Hematopoietic multipotent progenitor cell (in vitro differentiated cells): ENCODE results near the gene RAB23. TPM values are rescaled to one million over a fixed set of nuclear protein-coding genes. Genes with fewer than 3 reads are reported as not detected.

ENCODE experiments used
- DNase-seq, 3 donors: peaks; one replicate each; pipeline ENCODE4 v3.0.0-alpha.2; 2011 to 2015; ENCODE audit warnings: low read depth in 2 of 3, low spot score in 2 of 3
- total RNA-seq: library from RNA; depleted of rRNA; stranded (reverse); fragments of >200 nt; gene quantifications from one replicate; pipeline ENCODE4 v1.2.3, GENCODE V29; 2012

Gene RAB23
- 1.1 TPM for total RNA-seq

DNA sequence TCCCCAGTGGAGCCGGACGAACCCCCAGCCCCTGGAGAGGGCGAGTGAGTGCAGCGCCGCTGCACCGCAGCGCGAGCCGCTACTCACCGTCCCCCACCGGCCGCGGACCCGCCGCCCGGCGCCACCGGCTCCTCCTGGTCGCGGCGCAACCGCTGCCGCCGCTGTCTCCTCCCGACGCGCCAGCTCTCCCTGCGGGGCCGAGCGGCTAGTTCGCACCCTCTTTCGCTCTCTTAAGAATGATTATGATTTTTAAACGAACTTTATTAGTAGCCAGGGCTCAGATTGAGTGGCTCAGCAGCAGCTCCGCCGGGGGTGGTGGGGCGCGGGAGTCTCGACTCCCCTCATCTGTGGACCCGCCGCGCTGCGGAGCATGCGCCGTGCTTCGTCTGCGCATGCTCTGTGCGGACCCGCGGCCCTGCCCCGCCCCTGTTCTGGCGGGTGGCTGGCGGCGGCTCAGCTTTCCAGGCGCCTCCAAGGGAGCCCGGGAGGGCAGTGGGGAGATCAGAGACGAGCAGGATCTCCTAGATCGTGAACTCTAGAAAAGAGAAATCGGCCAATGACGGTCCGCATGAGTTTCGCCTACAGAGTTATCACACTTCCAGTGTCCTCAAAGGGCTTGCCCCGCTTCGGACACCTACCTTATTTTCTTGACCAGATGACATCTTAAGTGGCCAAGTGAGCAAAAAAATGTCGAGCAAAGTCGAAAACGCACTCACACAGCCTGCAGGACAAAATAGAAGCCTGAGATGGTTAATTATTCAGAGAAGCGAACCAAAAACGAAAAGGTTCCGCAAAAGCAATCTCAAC lies at the start of gene RAB23:
RAB23 (minus strand) TSS at position 372 of the 807 bp plus-strand sequence. CDS start 11,927 bp downstream, outside the sequence.
- DNase-seq = peak; percentile 75 to 86 (median 79)

DNA sequence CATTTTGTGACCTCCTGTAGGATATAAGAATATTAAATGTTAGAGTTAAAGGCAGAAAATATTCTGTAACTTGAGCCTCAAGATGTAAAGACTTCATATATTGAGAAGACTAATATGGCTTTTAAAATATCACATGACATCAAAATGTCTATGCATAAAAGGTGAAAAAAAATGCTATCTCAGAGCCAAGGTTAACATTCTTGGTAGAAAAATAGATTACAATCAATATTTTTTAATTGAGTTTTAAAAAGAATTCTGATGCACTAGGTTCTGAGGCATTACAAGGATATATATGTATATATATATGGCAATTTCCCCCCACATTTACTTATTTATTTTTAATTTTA lies 46.2 kb upstream of the RAB23 start:
- DNase-seq = no peak

DNA sequence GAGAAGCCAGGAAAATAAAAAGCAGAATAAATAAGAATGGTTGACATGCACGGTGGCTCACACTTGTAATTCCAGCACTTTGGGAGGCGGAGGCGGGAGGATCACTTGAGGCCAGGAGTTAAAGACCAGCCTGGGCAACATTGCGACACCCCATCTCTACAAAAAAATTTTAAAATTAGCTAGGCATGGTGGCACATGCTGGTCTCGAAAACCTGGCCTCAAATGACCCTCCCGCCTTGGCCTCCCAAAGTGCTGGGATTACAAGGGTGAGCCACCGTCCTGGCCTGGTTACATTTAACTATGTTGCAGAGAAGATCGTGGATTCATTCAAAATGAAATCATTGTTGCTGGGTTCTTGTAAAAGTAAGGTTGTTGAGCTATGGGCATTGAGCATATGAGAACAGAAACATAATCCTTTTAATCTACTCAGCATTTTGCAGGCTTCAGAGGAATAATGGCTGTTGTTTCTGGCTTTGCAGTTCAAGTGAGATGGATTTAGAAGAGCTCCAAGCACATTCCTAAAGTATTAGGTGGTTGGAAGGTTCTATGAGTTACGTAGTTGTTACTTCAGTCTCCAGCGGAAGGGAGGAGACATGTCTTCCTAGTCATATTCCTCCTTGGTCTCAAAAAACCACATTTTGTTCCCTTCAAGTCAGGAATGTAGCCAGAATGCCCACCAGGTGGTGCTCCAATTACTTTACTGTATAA lies 45.6 kb upstream of the RAB23 start:
- DNase-seq = peak; percentile 4 to 65 (median 38)

- no peak for DNase-seq
Observed at GRCh38 chr6:57265755-57266221, 43.7 kb upstream of the RAB23 start.

- no peak for DNase-seq
Observed at GRCh38 chr6:57263739-57264138, 41.6 kb upstream of the RAB23 start.

GRCh38 chr6:57262901-57263694 lies 41.0 kb upstream of the RAB23 start:
- DNase-seq = no peak

DNA sequence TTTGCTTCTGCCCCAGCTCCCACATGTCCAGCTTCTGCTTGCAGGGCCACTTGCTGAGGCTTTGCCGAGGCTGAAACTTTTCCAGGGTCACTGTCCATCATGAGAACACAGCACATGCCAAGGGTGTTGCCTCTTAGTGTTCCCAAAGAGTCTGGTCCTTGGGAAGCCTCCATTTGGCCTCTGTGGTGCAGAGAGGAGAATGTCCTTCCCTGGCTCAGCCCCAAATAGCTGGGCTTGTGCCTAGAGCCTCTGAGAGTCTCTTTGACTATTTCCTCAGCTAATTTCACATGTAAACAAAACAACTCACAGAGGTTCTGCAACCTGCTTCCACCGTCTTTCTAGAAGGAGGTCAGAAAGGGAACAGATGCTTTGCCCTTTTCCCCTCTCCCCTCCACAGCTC lies 40.4 kb upstream of the RAB23 start:
- DNase-seq = no peak

- DNase-seq = no peak
Observed at GRCh38 chr6:57261926-57262325, 39.8 kb upstream of the RAB23 start.

DNA sequence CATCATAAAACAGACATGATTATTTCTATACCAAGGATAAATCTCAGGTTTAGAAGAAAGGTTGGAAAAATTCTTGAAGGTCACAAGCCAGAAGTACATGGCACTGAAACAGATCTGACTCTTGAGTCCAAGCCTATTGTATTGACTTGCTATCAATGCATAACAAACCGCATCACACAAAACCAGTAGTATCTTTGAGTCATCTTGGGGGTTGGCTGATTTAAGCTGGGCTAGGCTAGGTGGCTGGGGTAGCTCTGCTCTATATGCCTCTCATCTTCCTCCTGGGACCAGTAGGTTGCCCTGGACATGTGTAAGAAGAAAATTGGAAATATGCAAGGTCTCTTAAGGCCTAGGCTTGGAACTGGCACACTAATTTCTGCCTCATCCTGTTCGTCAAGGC lies 37.0 kb upstream of the RAB23 start:
- no peak for DNase-seq

DNA sequence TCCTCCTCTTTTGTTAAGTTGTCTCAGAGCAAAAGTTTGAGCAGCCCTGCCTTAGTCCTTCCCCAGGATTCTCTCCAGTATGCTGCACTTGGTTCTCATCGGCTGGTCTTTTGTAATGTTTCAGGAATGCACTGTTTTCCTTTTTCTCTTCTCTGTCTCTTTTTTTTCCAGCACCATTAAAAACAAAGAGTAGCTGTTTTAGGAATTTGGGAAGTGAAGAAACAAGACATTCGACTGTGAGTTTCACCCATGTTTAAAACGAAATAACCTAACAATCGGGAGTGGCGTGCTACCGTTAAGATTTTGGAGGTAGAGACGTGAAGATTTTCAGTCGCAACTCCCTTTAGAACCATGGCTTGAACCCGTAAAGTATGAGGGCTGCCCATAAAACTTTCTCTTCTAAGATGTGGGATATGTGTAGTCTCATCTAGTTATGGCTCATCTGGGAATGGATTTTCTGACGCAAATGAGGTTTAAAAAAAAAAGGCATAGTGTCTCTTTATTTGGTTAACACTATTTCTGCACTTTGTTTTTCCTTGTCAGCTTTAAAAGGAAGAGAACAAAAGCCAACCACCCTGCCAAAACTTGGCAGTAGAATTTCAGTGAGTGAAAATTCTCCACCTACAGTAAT lies 35.9 kb upstream of the RAB23 start:
- DNase-seq = no peak

GRCh38 chr6:57256541-57256940 lies 34.4 kb upstream of the RAB23 start:
- DNase-seq = no peak

- DNase-seq = no peak
Observed at GRCh38 chr6:57255451-57256169, 33.5 kb upstream of the RAB23 start.

GRCh38 chr6:57254055-57254717 lies 32.1 kb upstream of the RAB23 start:
- DNase-seq = no peak

GRCh38 chr6:57252975-57253374 lies 30.9 kb upstream of the RAB23 start:
- DNase-seq = no peak

DNA sequence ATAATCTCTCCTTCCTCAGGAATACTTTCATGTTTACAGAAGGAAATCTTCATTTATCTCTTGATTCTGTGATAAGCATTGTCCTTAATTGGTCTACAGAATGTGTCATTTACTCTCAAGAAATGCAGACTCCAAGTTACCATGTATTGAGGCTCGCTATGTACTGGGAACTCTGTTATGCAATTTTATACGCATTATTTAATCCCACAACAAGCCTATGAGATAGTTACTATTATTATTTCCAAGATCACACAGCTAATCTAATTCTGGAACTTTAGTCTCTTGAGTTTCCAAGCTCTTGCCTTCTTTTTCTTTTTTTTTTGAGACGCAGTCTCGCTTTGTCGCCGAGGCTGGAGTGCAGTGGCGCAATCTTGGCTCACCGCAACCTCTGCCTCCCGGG lies 30.0 kb upstream of the RAB23 start:
- DNase-seq = no peak

DNA sequence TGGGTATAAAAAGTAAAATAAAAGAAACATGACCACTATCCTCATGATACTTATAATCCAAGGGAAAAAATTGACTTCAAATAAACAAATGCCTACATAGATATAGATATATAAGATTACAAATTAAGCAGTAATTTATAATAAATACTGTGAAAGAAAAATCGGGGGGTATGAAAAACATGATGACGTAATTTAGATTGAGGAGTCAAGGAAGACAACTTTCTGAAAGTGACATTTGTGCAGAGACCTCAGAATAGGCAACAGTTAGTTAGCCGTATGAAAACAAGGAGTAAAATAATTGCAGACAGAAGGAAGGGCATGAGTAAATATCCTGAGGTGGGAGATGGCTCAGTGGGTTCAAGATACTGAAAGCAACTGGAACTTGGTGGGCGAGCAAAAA lies 28.2 kb upstream of the RAB23 start:
- no peak for DNase-seq

DNA sequence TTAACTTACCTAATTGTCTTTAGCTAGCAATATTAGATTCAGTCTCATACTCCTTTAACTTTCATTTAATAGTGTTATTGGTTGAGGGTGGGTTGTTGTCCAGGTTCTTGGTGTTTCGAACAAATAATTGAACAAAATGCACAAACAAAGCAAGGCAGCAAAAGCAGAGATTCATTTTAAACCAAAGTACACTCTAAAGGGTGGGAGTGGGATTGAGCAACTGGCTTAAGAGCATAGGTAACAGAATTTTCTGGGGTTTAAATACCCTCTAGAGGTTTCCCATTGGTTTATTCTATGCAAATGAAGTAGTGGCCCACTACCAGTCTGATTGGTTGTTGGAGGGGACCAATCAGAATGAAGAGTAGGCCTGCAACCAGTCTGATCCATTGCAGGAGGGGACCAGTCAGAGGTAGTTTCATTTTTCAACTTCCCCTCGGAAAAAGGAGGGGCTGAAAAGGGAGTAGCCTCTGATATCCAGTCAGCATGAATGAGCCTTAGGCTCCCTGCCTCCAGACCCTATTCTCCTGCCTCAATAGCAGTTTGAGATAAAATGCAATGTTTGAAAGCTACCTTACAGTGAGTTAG lies 26.3 kb upstream of the RAB23 start:
- DNase-seq = no peak

- no peak for DNase-seq
Observed at GRCh38 chr6:57247603-57248002, 25.5 kb upstream of the RAB23 start.

DNA sequence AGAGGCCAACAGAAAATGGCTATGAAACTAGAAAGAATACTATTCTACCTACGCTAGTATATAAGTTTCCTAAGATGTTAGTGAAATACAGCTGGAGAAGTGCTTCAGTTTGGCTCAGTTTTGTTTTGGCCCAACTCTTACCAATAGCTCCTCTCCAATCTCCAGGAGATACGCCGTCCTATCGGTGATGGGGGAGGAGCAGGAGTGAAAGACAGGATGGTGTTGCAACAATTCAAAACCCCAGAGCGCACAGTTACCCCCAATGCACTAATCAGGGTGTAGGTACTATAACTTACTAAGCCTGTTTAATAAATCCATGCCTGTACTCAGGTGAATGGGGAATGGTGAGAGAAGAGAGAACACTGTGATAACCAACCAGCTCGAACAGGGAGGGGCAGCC lies 24.2 kb upstream of the RAB23 start:
- DNase-seq = no peak
